Measurements from ENCODE around the gene FAM107B. TPM values are rescaled to one million over a fixed set of nuclear protein-coding genes. Genes with fewer than 3 reads are reported as not detected.

The FAM107B gene
- total and polyA plus RNA-seq, 2 of the 8 experiments (the other 6 are each of a cell fraction or from before 2014, with no cell fraction given): 7.5 to 28.1 TPM

DNA sequence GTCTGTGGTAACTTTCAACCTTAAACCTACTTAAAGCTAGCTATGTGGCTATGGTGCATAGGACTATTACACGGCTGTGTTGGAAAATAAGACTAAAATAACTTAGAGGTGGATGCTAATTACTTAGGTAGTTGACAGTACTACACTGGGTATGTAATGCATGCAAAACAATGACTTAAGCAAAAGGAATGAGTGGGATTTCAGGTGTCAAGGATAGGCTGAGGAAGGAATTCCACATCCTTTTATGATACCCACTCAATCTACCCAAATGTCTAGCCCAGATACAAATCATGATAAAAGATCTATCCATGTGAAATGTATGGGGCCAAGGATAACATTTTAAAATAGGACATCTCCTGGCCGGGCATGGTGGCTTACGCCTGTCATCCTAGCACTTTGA lies 49.3 kb upstream of the FAM107B start:
- no peak overlapping the region for H2BK5ac ChIP-seq (ENCODE audit: low read depth, low read length)
- H2BK12ac ChIP-seq (ENCODE audit: low read depth, low read length): no peak overlapping the region
- 88% methylated on average over 3 of the region's 3 CpGs; no CpG with 5 or more reads in 1 of the 2 experiments for WGBS, 2 experiments (ENCODE audit: extremely low coverage in 1 of 2, insufficient coverage in 1 of 2, insufficient read length in 1 of 2, insufficient replicate concordance in 2 of 2, low coverage in 1 of 2, low lambda C conversion rate in 2 of 2, missing lambda C conversion rate in 1 of 2)
- no peak overlapping the region for H4K8ac ChIP-seq (ENCODE audit: extremely low read depth, insufficient read depth, low read length)
- TF ChIP-seq CTBP2 (IDR thresholded peaks at IDR 0.05; ENCODE audit: borderline replicate concordance, insufficient read depth, insufficient read length, low read length) (no peak), ZNF274 (IDR thresholded peaks at IDR 0.05; ENCODE audit: borderline replicate concordance, extremely low read depth, low read length) (no peak), TEAD4 (IDR thresholded peaks at IDR 0.05; ENCODE audit: low read depth, low read length) (no peak), JUND (IDR thresholded peaks at IDR 0.05; ENCODE audit: low read length) (no peak), KDM5A (IDR thresholded peaks at IDR 0.05; ENCODE audit: low read length) (no peak), SRF (IDR thresholded peaks at IDR 0.05; ENCODE audit: low read depth, low read length) (no peak), HDAC6 (IDR thresholded peaks at IDR 0.05; ENCODE audit: low read depth, low read length) (no peak)
- POLR2A ChIA-PET (ENCODE audit: partially characterized antibody): interaction anchor here (0.9 kb wide), 1 partner anchor 71 kb away, joined by 4 read pairs; no protein-coding TSS in a partner anchor
- no peak overlapping the region for H2BK15ac ChIP-seq (ENCODE audit: low read length)
- H3K27ac ChIP-seq (ENCODE audit: low read depth, low read length): no peak overlapping the region
- no peaks in the 10 kb centered on the region for H3K36me3 ChIP-seq (ENCODE audit: control insufficient read depth in 2 of 4, insufficient read depth in 4 of 4, low read length in 3 of 4)
- CTCF ChIA-PET (ENCODE audit: partially characterized antibody): interaction anchor here (0.7 to 3.9 kb wide), 22 partner anchors 7 to 325 kb away, joined by 3 to 40 read pairs (median 4); partner anchors contain the start of gene FAM107B
- no peaks in the 10 kb centered on the region for H4K20me1 ChIP-seq (replicated peaks in 1 of 2; ENCODE audit: control insufficient read depth in 1 of 2, insufficient read depth in 2 of 2, low read length in 2 of 2)
- H3K56ac ChIP-seq (replicated peaks; ENCODE audit: insufficient read length, low read depth, low read length): no peak overlapping the region
- H2BK120ac ChIP-seq (replicated peaks; ENCODE audit: low read depth, low read length): no peak overlapping the region
- H3K18ac ChIP-seq (ENCODE audit: extremely low read depth, low read length): no peak overlapping the region
- no peaks in the 10 kb centered on the region for H3K23me2 ChIP-seq (ENCODE audit: low read depth, low read length)
- H2AK5ac ChIP-seq (ENCODE audit: low read depth, low read length): no peak overlapping the region
- no peak overlapping the region for H3K4ac ChIP-seq (replicated peaks; ENCODE audit: insufficient read length, low read depth, low read length)
- H3K27me3 ChIP-seq (replicated peaks in 1 of 4; ENCODE audit: control insufficient read depth in 3 of 4, extremely low read depth in 1 of 4, insufficient read depth in 3 of 4, low read length in 3 of 4): no peaks in the 10 kb centered on the region
- no peak overlapping the region for H2BK20ac ChIP-seq (ENCODE audit: low read length)
- no peak overlapping the region for H3K23ac ChIP-seq (ENCODE audit: insufficient read length)
- no peak overlapping the region for H3K4me3 ChIP-seq (ENCODE audit: extremely low read depth in 1 of 4, insufficient read depth in 2 of 4, low read depth in 3 of 4, low read length in 4 of 4)
- no peak overlapping the region for H3K14ac ChIP-seq (ENCODE audit: insufficient read length)
- H3K79me2 ChIP-seq (ENCODE audit: control insufficient read depth in 1 of 2, insufficient read depth in 2 of 2, low read length in 2 of 2): no peaks in the 10 kb centered on the region
- no peak overlapping the region for H3K4me2 ChIP-seq (ENCODE audit: insufficient read depth in 1 of 2, low read depth in 2 of 2, low read length in 2 of 2)
- FAIRE-seq: no peak
- H3K4me1 ChIP-seq (replicated peaks in 1 of 4; ENCODE audit: control insufficient read depth in 3 of 4, insufficient read depth in 4 of 4, low read length in 3 of 4): no peaks in the 10 kb centered on the region; a peak in 2 of 7 replicates
- H4K91ac ChIP-seq (replicated peaks; ENCODE audit: insufficient read length, low read length): no peak overlapping the region
- no peak overlapping the region for H4K5ac ChIP-seq (ENCODE audit: insufficient read length, low read depth, low read length)
- no peaks in the 10 kb centered on the region for H3K79me1 ChIP-seq (ENCODE audit: low read depth, low read length)
- no peak for DNase-seq (ENCODE audit: low read depth in 1 of 2, low spot score in 2 of 2)
- no peaks in the 10 kb centered on the region for H3K9me3 ChIP-seq (ENCODE audit: insufficient read depth in 2 of 2, low read depth in 1 of 2, low read length in 1 of 2)
- H2AFZ ChIP-seq (ENCODE audit: low read length): no peak overlapping the region
- H3K9ac ChIP-seq (replicated peaks in 1 of 4; ENCODE audit: extremely low read depth in 1 of 4, low read depth in 3 of 4, low read length in 3 of 4): no peak overlapping the region

Data from H1 (cell line).